Cardiac septum (tissue), 1 donor: Measurements from ENCODE around the gene CSNK2A2. TPM values are rescaled to one million over a fixed set of nuclear protein-coding genes. Genes with fewer than 3 reads are reported as not detected.
A peak's percentile ranks its signal among the peaks of the same experiment; 100 is the strongest.

Experiments
- DNase-seq: peaks from one replicate; pipeline ENCODE4 v3.0.0-alpha.2; 2020; ENCODE audit warnings: low spot score
- intact Hi-C: fragments of 100-400 bp; cut with DNase I; formaldehyde crosslinking; loops from one replicate; pipeline ENCODE4 v1.14.0; 2022
- long read RNA-seq: library from polyadenylated mRNA; unstranded; transcript quantifications from one replicate; pipeline ENCODE4 v2.0.0, GENCODE V29; 2021
- total RNA-seq: library from RNA; stranded (reverse); fragmentation: NEBNext Ultra II Directional; extraction: Animal tissue kit (Norgen Biotek cat#: 25700); gene quantifications from one replicate; pipeline ENCODE4 v1.2.1, GENCODE V29; 2021
- donor health status: DM: no; HTN: no; CAD: no.

Gene CSNK2A2
- total RNA-seq: 35.8 TPM
- long read RNA-seq, full-length matches to known transcripts: 18 of 31 reads
- long read RNA-seq, partial matches to known transcripts: 2 of 31 reads
- long read RNA-seq, other reads (novel, unspliced or antisense): 11 of 31 reads

GRCh38 chr16:58198022-58198683, at the start of gene CSNK2A2:
TSS of gene CSNK2A2 (minus strand) at chr16:58198106. CDS start at chr16:58197736, 370 bp downstream.
- intact Hi-C loops: loop anchor here (5.0 kb wide), 1 partner anchor 166 kb away; no protein-coding TSS in a partner anchor
- peak; percentile 77 for DNase-seq

GRCh38 chr16:58243528-58244004, 45.7 kb upstream of the CSNK2A2 start:
- intact Hi-C loops: no loop called here
- DNase-seq: no peak

DNA sequence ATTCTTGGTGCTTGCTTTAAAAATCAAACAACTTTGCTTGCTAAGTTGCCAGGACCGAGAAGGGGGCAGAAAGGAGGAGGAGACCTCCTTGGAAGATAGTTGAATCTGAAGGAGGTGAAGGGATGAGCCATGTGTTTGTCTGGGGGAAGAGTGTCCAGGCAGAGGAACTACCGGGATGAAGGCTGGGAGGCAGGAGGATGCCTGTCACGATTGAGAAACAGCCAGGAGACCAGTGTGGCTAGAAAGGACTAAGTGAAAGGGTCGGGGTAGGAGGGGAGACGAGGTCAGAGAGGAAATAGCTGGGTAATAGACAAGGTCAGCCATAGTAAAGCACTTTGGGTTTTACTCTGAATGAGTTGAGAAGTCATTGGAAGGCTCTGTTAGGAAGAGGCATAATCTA, 38.9 kb upstream of the CSNK2A2 start:
- DNase-seq: no peak
- intact Hi-C loops: no loop called here

DNA sequence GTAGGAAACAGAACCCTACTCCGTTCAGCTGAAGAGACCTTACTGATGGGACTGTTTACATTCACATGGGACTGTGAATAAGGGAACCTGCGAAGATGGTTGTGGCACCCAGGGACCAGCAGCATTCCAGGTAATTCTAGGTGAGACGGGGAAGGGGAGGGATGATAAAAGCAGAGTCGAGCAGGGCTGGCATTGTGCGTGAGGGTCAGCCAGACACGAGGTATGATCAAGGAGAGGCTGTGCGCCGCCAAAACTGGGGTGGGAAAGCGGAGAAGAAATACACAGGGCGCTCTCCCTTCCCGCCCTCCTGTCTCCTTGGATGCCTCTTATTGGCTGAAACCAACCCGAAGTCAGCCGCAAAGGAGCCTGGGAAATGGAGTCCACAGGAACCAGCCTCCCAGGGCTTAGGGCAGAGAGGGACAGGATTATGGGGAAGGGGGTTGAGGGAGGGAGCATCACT, 38.4 kb upstream of the CSNK2A2 start:
- intact Hi-C loops: no loop called here
- DNase-seq: no peak

DNA sequence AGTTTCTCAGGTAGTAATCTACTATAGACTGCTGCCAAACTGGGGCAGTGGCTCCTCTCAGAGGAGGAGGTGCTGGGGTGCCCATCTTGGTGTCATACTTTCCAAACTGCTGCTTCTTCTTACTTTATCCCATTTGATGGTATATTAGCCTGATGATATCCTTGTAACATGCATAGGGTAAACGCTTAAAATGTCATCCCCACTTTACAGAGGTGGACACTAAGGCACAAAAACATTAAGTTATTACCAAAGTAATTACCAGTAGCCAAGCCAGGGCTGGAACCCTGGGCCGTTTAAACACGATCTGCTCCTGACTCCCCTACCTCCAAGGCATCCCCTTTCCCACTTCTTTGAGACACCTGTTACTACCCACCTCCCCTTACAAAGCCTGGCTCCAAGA, 37.8 kb upstream of the CSNK2A2 start:
- DNase-seq: no peak
- intact Hi-C loops: no loop called here

DNA sequence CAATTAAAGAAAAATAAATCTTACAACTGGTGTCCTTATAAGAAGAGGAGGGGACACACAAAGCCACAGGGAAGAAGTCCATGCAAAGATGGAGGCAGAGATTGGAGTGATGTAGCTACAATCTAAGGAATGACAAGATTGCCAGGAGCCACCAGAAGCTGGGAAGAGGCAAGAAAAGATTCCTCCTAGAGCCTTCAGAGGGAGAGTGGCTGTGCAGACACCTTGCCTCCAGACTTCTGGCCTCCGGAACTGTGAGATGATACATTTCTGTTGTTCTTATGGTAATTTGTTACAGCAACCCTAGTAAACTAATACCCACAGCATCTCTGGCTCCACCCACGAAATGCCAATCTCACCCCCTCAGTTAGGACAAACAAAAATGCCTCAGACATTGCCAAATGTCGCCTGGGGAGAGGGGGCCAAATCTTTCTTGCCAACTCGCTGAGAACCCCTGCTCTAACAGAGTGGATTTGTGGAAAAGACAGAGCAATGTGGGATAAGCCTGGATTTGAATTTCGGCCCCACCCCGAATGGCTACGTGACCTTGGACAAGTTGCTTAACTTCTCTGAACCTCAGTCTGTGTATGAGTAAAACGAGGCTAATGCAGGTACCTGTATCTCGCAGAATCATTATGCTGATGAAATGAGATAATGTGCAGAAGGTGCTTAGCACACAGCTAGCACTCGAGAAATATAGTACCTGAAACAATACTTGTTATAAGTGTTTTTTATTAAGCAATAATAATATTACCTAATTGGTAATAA, 37.1 kb upstream of the CSNK2A2 start:
- intact Hi-C loops: no loop called here
- DNase-seq: no peak

- intact Hi-C loops: no loop called here
- no peak for DNase-seq
These were observed 32.4 kb upstream of the CSNK2A2 start for GRCh38 chr16:58230259-58230658.

GRCh38 chr16:58226790-58227189, 28.9 kb upstream of the CSNK2A2 start:
- DNase-seq: no peak
- intact Hi-C loops: no loop called here

DNA sequence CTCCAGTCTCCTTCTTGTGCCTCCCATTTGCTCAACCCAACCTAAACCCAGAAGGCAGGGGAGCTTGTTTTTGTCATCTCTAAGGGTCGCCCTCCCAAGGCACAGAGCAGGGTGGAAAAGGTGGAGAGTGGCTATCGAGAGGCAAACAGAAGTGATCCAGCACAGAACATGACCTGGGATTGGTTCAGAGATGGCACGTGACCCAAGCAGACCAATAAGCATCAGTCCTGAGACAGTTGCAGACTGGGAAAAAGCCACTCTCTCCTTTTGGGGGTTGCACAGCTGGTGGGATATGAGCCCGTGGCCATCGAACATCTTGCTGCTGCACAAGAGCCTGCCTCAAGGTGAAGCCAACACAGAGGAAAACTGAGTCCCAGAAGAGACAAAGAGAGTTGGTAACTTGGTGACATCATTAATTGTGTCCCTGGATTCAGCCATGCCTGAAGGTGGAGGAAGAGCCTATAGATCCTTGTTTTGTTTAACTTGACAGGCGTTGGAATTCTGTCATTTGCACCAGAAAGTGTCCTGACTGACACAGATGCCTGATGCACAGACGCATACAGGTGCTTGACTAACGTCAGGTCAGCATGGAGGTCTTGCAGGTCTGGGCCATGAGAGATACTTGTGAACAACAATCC, 28.2 kb upstream of the CSNK2A2 start:
- DNase-seq: no peak
- intact Hi-C loops: no loop called here

GRCh38 chr16:58222532-58223316, 24.8 kb upstream of the CSNK2A2 start:
- intact Hi-C loops: no loop called here
- DNase-seq: no peak

- intact Hi-C loops: no loop called here
- no peak for DNase-seq
These were observed 21.5 kb upstream of the CSNK2A2 start for GRCh38 chr16:58219432-58219831.

GRCh38 chr16:58218786-58219185, 20.9 kb upstream of the CSNK2A2 start:
- intact Hi-C loops: no loop called here

GRCh38 chr16:58217311-58217925, 19.5 kb upstream of the CSNK2A2 start:
- no peak for DNase-seq
- intact Hi-C loops: no loop called here

More at GRCh38 chr16:58218786-58219185, 20.9 kb upstream of the CSNK2A2 start:
- no peak for DNase-seq

GRCh38 chr16:58212824-58213655, 15.1 kb upstream of the CSNK2A2 start:
- intact Hi-C loops: no loop called here
- DNase-seq: no peak

- DNase-seq: no peak
- intact Hi-C loops: no loop called here
These were observed 13.9 kb upstream of the CSNK2A2 start for GRCh38 chr16:58211846-58212245.

GRCh38 chr16:58211245-58211644, 13.3 kb upstream of the CSNK2A2 start:
- intact Hi-C loops: no loop called here
- no peak for DNase-seq

- intact Hi-C loops: no loop called here
- no peak for DNase-seq
These were observed 7.5 kb upstream of the CSNK2A2 start for GRCh38 chr16:58205276-58206036.
